GM08714 (cell line): ENCODE measurements around the gene TMPRSS6.

Source experiments
- H3K4me3 ChIP-seq: fragments of 200-500 bp; sonication (Bioruptor generic); 2 replicates; pipeline ENCODE4 v1.5.1; 2014; ENCODE audit warnings: mild to moderate bottlenecking, low read length, inconsistent platforms
- ZNF274 ChIP-seq: IDR thresholded peaks from 2 replicates; pipeline ENCODE4 v1.6.1; 2012; ENCODE audit warnings: mild to moderate bottlenecking, low read depth, low read length

Gene TMPRSS6

DNA sequence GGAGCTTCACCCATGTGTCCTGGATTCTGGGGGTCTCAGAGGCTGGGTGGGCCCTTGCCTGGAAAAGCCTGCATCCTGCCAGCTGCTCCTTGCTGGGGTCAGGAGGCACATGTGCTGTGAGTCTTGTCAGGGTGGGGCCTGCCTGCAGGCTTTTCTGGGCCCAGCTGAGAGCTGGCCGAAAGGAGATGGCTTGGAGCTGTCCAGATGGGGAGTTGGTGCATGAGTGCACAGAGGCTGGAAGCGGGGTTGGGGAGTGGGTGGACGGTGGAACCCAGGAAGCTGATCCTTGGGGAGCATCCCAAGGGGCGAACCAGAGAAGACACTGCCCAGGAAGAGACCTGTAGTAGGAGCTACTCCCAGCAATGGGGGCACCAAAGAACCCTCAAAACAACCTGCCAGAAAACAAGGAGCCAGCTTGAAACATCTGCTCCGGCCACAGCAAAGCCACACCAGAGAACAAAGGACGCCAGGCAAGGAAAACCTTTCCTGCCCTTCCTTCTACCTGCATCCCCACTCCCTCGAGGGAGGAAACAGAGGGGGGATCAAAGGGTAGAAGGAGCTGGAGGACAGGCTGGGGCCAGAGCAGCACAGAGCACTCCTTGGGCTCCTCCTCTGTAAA is 66.2 kb downstream of the TMPRSS6 start:
- no peak overlapping the region for H3K4me3 ChIP-seq
- no peak for TF ChIP-seq ZNF274

DNA sequence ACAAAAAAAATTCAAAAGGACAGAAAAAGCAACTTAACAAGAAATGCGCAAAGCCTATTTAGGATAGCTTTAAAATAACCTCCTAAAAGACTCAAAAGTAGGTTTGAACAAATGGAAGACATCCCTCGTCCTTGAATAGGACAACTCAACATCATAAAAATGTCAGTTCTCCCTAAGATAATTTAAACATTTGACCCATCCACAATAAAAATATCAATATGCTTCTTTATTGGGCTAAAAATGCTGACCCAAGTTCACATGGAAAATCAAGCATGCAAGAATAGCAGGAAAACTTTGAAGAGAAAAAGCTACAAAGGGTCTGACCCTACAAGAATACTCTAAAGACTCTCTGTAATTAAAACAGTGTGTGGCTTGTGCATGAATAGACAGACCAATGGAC is 70.0 kb downstream of the TMPRSS6 start:
- TF ChIP-seq ZNF274 = no peak
- H3K4me3 ChIP-seq = no peak overlapping the region

GRCh38 chr22:37037669-37038068 is 71.8 kb downstream of the TMPRSS6 start:
- H3K4me3 ChIP-seq = no peak overlapping the region
- no peak for TF ChIP-seq ZNF274

DNA sequence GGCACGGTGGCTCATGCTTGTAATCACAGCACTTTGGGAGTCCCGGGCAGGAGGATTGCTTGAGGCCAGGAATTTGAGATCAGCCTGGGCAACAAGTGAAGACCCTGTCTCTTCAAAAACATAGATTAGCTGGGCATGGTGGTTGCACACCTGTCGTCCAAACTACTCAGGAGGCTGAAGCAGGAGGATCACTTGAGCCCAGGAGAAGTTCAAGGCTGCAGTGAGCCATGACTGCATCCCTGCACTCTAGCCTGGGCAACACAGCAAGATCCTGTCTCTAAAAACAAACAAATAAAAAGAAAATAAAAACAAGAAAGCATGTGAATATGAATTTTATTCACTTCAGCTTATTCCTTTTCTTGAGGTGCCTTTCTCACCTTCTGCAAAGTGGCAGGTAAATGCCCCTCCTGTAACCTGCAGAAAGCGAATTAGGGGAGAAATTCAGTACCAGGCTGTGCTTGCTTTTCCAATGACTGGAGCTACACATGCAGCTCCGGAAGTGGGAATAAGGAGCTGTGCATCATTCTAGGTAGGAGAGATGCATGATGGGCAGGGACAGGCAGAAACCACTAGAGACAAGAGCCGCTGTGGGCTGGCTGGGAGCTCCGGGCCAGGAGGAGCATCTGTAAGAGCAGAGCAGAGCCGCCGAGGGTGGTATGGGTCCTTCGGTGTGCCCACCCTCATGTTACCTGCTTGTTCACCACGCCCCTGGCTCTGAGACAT is 72.7 kb downstream of the TMPRSS6 start:
- H3K4me3 ChIP-seq = no peak overlapping the region
- TF ChIP-seq ZNF274 = no peak

GRCh38 chr22:37033605-37034430 is 75.7 kb downstream of the TMPRSS6 start:
- no peak overlapping the region for H3K4me3 ChIP-seq
- TF ChIP-seq ZNF274 = no peak

GRCh38 chr22:37032535-37033460 is 76.7 kb downstream of the TMPRSS6 start:
- no peak overlapping the region for H3K4me3 ChIP-seq
- no peak for TF ChIP-seq ZNF274

DNA sequence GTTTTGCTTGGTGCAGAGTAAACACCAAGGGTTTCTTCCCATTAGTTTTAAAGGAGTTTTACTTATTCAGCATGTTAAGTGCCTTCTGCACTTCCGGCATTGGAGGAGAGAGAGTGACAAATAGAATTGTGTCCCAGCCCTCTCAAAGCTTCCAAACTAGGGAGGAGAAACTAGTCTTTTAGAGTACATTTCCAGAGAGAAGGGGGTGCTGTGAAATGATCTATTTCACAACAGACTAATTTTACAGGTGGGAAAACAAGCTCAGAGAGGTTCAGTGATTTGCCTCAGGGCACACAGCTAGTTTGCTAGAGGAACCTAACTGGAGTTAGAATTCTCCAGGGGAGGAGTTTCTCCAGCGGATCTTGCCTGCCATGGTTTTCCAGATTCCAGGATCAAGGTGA is 77.4 kb downstream of the TMPRSS6 start:
- TF ChIP-seq ZNF274 = no peak
- H3K4me3 ChIP-seq = no peak overlapping the region

DNA sequence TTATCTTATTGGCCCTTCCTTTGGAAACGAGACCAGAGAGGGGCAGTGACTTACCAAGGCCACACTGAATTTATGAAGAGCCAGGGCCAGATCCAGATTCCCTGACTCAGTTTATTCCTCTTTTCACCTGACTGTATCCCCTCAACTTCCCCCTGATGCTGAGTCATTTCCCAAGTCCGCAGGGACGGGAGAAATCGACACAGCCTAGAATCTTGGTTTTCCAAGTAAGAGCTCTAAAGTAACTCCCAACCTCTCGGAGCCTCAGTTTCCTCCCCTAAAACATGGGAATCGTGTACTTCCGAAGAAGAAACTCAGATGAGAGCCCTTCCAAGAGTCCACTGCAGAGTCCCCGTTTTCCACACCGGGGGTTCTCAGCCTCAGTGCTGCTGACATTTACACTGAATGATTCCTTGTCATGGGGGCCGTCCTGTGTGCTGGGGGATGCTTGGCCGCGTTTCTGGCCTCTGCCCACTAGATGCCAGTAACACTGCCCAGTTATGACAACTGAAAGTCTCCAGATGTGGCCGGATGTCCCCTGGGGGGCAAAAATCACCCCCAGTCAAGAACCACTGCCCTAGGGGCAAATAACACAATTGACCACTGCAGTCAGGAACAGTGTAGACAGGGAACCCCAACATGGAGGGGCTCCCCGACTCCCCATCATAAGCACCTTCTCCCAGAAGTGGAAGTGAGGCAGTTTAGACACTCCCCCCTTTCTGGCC is 78.8 kb downstream of the TMPRSS6 start:
- TF ChIP-seq ZNF274 = no peak
- H3K4me3 ChIP-seq = no peak overlapping the region

DNA sequence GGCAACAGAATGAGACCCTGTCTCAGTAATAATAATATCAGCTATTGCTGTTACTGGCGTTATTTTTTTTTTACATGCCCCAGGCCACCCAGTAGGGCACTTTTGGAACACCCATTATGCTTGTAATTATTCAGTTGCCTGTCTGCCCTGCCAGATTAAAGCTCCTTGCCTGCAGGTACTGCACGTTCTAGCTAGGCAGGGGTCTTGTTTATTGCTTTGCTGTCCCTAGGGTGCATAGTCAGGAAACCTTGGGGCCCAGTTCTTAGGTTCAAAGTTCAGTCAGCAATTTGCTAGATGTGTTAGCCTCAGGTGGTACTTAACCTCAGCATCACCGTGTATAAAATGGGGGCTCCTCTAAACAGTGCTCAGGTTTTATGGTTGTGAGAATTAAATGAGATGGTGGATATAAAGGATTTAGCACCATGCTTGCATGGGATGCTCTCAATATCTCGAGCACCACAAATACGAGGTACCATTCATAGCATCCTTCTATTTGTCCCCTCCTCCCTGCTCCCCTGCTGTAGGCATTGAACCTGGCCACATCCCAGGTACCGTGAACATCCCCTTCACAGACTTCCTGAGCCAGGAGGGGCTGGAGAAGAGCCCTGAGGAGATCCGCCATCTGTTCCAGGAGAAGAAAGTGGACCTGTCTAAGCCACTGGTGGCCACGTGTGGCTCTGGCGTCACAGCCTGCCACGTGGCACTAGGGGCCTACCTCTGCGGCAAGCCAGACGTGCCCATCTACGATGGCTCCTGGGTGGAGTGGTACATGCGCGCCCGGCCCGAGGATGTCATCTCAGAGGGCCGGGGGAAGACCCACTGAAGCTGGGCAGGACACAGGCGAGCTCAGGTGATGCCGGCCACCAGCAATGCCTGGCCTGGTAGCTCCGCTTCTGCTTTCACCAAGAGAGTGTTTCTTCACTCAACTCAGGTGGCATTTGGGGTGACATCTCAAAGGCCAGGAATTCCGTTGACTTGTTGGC is 80.5 kb downstream of the TMPRSS6 start:
- TF ChIP-seq ZNF274 = no peak
- H3K4me3 ChIP-seq = no peak overlapping the region

GRCh38 chr22:37027556-37027955 is 82.0 kb downstream of the TMPRSS6 start:
- TF ChIP-seq ZNF274 = no peak
- no peak overlapping the region for H3K4me3 ChIP-seq

- no peak overlapping the region for H3K4me3 ChIP-seq
Measured at GRCh38 chr22:37026325-37026724, 83.2 kb downstream of the TMPRSS6 start.

DNA sequence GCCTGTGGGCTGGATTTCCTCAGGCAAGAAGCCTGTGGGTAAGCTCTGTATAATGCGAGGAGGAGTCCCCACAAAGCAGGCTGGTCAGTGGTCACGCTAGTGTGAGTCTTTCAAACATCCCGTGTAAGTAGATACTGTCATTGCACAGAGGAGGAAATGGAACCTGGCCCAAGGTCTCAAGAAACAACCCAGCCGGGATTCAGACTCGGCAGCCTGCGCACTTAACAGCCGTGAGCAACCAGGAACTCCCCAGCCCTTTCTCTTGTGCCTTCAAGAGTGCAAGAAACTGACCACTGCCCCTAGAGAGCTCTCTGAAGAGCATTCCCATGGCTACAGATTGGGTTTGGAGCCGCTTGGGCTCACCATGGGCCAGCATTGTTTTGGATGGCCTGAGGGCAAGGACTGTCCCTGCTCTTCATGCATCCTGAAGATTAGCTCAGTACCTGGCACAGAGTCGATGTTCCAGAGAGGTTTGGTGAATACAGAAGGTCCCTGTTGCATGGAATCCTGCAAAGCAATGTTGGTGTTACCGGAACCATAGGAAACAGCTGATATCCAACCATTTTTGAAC is 83.9 kb downstream of the TMPRSS6 start:
- TF ChIP-seq ZNF274 = no peak

More at GRCh38 chr22:37026325-37026724, 83.2 kb downstream of the TMPRSS6 start:
- no peak for TF ChIP-seq ZNF274

More for the DNA sequence above, 83.9 kb downstream of the TMPRSS6 start:
- no peak overlapping the region for H3K4me3 ChIP-seq
